ENCODE measurements around the gene NT5E. TPM values are rescaled to one million over a fixed set of nuclear protein-coding genes. Genes with fewer than 3 reads are reported as not detected.

The NT5E gene
- total RNA-seq, 1 donor from 2014 or later = 42.7 TPM

DNA sequence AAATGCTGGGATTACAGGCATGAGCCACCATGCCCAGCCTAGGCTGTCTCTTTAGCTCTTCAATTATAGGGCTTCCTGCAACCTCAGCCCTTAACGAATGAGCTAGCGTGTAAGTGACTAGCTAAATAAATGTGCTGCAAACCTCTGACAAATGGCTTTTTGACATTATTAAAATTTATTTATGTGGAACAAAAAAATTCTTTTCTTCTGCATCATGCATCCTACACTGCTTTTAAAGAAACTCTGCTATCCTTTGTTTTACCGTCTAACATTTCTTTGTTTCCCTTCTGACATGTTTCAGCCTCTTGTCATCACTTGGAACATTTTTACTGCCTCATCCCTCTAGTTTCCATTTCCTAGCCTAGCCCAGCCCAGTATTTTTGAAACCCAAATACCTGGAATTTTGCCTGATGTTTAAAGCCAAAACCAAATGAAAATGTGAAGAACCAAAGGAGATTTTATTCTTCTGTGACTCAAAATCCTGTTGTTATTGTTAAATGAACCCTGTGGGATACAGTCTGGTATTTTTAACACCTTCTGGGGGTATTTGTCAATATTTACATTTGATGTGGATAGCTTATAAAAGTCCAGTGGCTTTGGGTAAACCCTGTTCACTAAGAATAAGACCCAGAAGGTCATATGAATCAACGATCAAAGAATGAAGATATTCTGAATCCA, 9.5 kb downstream of the NT5E start:
- DNase-seq (ENCODE audit: low read depth) = peak; percentile 63

DNA sequence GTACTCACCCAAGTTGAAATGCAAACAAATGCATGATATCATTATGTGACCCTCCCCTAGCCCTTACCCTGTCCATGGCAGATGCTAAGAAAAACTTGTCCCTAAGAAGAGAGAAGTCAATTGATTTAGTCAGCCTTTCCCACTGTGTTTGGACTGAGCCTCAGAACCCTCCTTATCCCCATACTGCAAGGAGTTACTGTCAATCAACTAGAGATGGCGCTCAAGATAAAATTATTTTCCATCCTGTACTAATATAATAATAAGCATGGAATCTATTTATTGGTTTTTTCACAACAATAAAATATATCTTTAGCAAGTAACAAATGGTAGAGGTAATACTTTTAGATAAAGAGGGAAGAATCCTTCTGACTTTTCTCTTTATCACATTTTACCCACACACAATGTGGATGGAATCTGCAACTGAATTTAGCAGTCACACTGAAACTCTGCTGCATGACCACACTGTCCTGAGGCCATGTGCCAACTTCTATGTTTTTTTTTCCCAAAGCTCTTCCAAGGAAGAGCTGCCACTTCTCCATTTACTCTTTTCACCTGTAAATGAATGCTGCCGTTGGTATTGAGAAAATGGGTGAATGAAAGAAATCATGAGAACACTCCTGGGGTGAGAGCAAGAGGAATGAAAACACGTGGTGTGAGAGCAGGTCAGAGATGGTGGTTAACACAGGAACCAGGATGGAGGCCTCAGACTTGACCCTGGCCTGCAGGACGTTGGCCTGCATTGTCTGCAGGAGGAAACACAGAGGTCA, 10.5 kb downstream of the NT5E start:
- DNase-seq (ENCODE audit: low read depth) = peak; percentile 52

DNA sequence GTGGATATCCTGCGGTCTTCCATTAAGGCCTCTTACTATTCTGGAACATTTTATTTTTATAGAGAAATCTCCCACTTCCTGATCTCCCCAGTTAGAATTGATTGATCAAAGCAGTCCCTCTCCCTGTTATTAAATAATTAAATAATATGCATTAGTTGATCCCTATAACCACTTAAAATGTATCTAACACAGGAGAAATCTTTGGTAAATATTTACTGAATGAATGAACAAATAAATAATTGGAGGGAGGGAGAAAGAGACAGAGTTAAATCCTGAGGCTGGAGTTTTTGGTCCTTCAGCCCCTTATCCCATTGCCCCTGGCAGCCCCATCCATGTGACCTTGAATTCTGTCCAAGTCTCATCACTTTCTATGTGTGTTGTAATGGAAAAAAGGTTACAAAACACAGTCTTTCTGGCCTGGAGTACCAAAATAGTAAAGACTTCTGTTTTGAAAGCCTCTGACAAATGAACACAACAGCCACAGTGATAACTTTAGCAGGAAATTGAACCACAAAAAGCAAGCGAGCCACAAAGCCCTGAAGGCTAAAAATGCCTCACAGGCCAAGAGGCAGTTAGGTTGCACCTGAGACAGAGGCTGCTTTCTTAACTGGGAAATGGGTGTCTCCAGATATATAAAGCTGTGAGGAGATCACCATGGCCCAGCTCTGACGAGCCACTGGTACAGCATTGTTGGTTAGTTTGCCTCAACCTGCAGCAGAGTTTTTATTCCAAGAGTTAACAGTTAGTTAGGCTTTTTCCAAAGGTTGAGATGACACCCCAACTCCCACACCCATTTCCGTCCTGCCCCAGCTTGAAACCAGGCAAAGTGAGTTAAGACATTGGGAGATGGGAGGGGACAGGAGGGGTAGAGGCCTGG, 11.3 kb downstream of the NT5E start:
- peak; percentile 77 for DNase-seq (ENCODE audit: low read depth)

DNA sequence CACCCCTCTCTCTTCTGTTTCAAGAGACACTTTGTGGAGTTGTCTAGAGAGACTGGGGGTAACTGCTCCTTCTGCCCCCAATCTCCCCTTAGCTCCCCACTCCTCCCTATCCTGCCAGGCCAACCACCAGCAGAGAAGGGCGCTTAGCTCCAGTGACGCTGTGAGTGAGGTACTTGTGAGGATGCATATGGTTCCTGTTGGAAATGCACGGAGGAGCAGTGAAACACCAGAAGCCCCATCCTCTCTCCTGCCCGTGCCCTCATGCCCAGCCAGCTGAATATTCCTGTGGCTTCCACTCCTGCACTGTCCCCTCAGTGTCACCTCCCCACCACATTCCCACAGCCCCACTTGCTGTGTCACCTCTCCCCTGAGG, 11.9 kb downstream of the NT5E start:
- DNase-seq (ENCODE audit: low read depth) = no peak

DNA sequence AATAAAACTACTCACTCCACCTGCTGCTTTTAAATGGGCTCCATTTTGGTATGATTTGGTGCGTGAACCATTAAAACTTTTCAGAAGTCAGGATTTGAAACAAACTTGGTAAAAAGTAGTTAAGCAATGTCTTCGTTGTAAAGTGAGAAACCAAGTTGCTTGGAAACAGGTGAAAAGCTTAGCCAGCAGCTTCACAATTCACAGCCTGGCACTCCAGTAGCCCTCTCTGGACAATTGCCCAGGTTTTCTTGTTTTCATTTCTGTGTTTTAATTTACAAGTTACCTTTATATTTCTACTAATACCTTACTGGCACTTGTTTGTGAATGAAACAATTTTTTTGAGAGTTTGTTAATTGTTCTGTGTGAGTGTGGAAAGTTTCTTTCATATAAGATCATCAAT, 12.8 kb downstream of the NT5E start:
- no peak for DNase-seq (ENCODE audit: low read depth)

DNA sequence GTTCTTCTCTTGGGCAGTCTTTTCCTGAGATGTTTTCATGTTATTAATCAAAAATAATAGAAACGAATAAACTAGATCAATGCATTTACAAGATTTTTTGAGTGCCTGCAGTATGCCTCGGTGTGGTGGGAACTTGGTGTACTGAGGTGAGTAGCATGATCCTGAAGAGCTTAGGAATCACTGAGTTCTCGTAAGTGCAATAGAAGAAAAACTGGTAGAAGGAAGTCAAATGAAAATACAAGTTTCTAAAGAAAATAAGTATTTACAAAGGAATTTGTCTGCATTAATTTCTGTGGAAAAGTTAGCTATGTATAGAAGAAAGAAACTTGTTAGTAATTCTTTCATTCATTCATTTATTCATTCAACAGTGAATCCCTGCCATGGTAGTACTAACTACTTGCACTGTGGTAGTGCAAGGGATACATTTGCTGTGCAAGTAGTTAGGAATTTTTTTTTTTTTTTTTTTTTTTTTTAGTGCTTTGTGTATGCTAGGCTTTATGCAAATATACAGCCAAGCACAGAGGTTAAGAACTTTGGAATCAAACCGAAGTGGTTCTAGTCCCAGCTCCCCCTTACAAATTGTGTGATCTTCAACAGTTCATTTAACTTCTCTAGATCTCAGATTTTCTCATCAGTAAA, 13.9 kb downstream of the NT5E start:
- DNase-seq (ENCODE audit: low read depth) = no peak

DNA sequence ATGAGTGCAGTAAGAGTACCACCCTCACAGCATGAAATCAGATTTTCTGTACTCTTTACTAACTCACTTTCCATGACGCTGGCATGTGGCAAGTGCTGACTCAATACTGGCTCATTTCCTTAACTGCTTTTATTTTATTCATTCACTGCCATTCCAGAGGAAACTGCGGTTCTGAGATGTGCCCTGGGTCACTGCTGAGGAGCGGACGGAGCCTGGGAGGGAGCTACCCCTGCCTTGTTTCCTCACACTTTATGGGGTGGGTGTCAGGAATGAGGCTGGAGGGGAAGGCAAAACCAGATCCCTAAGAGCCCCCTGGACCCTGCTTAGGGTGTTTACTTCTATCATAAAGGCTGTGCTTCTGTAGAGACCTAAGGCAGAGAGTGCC, 14.4 kb downstream of the NT5E start:
- peak; percentile 81 for DNase-seq (ENCODE audit: low read depth)

DNA sequence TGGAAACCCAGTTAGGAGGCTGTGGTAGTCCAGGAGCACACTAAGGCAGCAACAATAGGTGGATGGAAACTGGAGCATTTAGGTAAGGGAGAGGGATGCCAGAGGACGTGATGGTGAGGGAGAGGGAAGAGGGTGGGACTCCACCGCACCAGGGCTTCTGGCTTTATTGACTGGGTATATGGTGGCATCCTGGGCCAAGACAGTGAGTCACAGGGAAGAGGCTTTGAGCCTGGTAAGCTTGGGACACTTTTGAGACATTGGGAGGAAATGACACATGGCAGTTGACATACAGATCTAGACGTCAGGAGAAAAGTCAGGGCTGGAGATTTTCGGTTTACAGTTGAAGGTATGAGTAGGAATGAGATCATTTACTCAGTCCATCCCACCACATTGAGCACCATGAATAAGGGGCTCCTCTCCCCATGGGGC, 14.9 kb downstream of the NT5E start:
- no peak for DNase-seq (ENCODE audit: low read depth)

DNA sequence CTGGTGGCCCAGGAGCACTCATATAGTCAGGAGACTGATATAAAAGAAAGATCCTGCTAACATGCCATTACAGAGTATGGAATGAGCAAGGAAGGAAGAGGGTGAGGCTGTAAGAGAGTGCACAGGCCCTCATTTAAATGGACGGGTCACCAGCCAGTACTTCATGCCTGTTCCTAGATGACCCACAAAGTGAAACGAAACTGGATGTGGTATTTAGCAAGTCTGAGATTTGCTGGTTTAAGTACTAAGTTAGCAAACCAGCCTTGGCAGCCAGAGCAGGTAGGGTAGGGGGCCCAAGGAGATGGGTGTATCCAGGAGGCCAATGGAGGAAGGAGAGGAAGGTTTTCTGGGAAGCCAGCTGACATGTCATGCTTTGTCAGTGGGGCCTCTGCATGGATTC, 15.9 kb downstream of the NT5E start:
- DNase-seq (ENCODE audit: low read depth) = no peak

DNA sequence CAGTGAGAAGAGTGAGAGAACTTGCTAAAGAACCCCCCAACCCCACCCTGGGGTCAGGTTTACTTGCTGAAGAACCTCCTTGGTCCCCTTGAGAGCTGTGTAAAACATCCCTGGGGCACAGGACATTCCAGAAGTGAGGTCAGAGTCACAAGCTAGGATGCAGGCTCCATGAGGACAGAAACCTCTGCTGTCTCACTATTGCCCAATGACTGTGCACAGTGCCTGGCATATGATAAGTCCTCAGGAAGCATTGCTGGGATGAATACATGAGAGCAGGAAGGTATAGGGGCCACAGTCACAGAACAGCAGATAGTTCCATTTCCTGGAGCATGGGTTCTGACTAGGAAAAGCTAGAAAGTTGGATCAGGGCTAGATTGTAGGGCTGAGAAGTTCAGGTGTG, 18.4 kb downstream of the NT5E start:
- no peak for DNase-seq (ENCODE audit: low read depth)

DNA sequence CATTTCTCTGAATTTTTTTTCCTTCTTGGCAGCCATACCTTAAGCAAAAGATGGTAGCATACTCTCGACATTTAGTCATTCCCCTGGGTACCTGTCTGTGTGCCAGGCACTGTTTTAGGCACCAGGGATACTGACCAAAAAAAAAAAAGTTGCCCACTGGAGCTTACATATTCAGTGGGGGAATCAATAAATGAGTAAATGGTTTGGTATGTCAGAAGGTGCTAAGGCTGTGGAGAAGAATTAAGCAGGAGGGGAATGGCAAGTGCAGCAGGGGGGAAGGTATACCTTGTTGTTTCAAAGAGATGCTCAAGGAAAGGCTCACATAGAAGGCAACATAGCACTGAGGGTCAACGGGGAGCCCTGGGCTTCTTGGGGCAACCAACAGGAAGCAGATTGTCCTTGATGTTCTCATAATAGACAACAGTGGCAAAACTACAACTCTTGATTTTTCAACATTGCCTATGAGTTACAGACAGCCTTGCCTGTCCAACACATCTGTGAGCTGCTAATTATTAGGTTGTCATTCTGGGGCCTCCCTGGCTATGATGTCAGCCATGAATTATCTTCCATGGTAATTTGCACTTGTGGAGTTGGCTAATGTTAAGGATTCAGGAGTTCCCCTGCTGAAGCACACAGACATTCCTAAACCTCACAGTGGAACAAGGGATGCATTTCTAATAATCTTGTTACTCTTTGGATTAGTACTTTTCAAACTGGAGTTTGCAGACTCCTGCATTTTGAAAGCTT, 19.6 kb downstream of the NT5E start:
- DNase-seq (ENCODE audit: low read depth) = no peak

DNA sequence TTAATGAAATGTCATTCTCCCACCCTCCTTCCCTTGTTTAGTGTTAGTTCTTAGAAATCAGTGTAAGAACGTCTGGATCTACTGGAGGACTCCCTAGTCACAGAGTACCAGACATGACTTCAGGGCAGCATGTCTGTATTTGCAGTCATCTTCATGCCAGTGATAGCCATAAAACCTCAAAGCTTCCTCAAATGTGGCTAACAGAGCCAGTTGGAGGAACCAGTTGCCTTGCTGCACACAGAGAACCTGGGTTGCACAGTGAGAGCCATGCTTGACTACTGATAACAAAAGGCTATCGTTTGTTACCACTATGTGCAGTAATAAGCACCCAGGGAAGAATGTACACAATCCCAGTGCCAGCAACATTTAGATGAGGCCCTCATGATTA, 20.1 kb downstream of the NT5E start:
- DNase-seq (ENCODE audit: low read depth) = peak; percentile 56

DNA sequence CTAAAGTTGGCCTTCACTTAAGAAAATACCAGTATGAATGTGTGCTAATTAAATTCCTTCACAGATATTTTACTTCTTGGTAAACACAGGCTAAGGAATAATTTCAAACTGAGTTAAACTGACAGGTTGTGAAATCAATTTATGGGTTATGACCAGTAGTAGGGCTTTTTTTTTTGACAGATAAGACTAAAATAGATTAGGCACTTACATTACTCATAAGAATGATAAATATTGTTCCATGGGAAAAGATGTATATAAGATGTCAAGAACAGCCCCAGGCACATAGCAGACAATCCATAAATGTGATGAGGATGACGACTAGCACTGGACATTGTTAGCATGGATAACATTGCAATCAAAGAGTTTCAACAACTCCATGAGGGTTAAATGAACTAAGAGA, 22.9 kb downstream of the NT5E start:
- no peak for DNase-seq (ENCODE audit: low read depth)

DNA sequence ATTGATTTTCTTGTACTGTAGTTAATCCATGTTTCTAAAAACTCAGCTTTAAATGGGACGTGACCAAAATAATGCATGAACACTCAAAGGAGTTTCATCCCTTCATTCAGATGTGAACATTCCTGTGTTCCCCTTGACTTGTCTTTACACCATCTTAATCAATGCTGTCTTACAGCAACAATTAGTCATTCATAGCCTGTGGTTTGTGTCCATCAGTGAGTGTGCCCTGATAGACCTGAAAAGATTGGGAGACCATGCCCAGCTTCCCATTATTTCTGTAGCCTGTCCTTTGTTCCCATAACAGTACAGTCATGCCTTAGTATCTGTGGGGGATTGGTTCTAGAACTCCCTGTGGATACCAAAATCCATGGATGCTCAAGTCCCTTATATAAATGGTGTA, 23.9 kb downstream of the NT5E start:
- no peak for DNase-seq (ENCODE audit: low read depth)

DNA sequence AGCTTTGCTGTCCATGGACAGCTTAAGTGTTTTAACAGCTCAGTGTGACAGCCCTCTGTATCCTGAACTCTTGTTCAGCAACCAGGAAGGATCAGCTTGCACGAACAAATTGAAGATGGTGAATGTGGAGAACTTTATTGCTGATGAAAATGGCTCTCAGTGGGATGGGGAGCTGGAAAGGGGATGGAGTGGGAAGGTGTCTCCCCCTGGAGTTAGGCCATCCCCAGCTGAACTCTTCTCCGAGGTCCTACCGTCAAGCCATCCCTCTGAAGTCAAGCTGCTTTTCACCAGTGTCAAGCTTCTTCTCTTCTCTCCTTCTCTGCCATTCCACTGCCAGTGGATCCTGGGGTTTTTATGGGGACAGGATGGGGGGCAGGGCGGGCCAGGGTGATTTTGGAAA, 26.6 kb downstream of the NT5E start:
- DNase-seq (ENCODE audit: low read depth) = no peak

DNA sequence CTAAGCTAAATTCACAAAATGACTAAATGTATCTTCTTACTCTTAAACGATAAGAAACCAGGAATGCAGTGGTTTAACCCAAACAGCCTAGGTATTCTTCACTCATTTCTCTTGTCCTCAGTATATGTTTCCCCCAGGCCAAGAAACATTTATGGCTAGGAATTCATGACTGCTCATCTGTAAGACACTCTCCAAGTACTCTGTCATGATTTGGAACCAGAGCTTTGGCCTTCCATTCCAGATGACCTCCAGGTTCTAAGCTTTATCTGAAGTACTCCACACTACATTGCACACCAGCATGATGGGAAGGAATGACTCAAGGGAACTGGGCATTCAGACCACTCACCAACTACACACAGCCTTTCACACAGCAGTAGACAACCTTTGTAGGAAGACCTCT, 29.3 kb downstream of the NT5E start:
- no peak for DNase-seq (ENCODE audit: low read depth)

DNA sequence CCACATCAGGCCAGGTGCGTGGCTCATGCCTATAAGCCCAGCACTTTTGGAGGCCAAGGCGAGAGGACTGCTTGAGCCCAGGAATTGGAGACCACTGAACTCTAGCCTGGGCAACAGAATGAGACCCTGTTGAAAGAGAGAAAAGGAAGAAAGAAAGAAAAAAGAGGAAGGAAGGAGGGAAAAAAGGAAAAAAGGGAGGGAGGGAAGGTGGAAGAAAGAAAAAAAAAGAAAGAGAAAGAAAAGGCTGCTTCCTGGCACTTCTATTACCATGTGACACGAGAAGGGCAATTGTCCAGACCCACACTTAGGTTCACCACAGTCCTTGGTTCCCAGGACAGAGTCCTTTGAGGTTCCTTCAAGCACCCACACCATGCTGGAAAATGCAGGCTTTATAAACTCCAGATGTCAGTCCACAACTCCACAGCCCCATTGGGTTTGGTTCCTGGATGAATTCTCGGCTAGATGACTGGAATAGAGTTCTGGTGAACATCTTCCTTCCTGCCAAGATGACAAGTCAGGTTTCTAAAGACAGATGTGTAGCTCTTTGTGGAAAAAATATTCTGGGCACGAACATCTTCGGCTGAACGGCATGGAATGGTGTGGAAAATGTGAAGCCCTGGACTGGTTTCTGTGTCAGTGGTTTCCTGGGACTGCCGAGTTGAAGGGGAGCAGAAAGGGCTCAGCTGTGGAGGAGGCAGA, 32.5 kb downstream of the NT5E start:
- DNase-seq (ENCODE audit: low read depth) = peak; percentile 31

DNA sequence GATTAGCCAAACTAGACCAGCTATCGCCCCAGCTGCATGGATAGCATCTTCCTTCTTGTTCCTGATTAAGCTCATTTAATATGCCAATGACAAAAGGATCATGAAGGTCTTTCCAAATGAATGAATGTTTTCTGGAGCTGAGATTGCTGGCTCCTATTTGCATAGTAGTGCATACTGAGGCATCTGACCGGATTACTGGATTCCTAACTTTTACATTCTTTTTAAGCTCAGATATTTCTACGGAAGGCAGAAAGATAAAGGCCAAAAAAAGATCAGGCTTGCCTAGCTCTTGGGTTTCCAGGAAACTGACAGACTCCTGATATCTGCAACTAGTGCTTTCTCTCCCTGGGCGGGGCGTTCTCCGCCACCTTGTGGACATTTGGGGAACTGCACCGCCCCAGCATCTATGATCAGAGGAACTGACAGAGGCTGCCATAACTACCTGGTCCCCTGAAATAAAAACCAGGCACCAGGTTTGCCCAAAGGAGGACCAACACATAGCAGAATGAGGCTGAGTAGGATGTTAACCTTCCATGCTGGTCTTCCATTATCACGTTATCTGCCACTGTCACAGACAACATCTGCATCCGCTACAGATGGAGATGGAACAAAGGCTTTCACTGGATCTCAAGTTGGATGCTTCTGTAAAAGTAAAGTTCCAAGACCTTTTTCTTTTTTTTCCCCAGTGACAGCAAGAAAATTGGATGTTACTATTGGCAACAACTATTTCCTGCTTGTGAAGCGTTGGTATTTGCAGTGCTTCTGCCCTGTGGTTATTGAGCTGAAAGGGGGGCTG, 33.2 kb downstream of the NT5E start:
- peak; percentile 84 for DNase-seq (ENCODE audit: low read depth)

DNA sequence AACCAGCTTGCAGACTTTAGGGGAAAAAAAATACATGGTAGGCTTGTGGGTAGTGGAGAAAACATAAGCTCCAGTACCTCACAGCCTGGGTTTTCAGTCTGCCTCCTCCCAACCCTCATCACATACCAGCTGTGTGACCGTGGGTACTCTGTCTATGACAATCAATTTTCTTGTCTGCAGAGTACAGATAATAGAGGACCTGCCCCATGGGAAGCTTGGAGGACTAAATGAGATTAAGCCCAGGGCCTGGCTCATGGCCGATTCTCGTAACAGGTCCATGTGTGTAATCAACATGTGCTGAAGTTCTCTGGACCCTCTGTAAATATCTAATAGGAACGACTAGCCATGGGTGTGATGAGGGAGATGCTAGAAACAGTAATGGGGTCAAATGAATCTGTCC, 34.0 kb downstream of the NT5E start:
- no peak for DNase-seq (ENCODE audit: low read depth)

All from myocyte (in vitro differentiated cells).